Activated CD4-positive, alpha-beta T cell treated with anti-CD3 and anti-CD28 coated beads for 4 hours (primary cell): ENCODE data around the gene PADI4.
"Not testable (repeated sequence)": the region's sequence is repeated elsewhere in the genome, so short reads cannot be mapped to it uniquely, and the experiment has no call there.

Source experiments
- DNase-seq, 2 donors: peaks; one replicate each; pipeline ENCODE4 v3.0.0-alpha.2; 2020

Gene PADI4

DNA sequence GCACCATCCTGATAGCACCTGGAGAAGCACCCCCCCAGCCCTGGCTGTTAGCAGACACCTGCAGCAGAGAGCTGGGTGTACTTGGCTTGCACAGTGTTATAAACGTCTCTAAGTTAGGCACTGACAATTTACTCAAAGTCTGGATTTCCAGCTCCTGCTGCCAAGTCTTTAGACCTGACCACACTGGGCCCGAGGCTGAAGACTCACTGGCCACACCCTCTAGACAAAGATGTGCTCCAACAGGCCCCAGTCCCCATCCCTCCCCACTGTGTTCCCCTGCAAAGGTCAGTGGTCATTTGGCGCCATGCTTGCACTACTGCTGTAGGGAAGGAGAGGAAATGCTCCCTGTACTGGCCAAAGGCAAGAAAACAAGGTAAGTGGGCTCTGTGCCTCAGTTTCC, 95.1 kb downstream of the PADI4 start:
- DNase-seq, result no peak

GRCh38 chr1:17404034-17404684, 96.2 kb downstream of the PADI4 start:
- no peak for DNase-seq

- no peak for DNase-seq
These were observed 96.8 kb downstream of the PADI4 start for GRCh38 chr1:17404820-17405219.

GRCh38 chr1:17405898-17406759, 98.1 kb downstream of the PADI4 start:
- DNase-seq, result peak; percentile 19 to 22

DNA sequence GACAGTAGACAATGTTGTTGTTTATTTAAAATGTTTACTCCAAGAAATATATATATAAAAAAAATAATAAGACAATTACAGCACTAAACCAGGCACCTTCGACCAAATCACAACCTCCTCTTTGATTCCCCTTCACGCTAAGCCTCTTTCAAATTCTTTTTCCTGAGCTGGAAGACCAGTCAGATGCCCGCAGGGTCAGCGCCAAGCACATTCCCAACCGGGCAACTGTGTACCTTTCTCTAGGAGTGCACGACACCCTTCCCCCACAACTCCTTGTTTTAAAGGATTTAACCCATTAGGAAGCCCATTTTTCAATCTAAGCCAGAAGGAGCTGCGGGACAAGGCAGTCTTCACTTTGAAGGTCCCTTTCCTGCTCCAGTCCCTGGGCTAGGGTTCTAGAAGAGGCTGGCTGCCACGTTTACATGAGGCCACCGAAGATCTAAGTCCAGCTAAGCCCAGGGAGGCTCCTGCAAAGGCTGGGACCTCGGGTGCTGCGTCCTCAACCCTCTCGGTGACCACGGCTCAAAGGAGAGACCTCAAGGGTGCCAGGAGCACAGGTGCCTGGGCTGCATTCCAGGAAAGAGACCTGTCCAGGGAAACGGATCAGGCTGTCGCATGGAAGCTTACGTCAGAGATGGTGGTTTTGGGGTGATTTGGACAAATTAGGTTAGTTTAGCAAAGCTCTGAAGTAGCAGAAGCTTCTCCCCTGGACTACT, 98.9 kb downstream of the PADI4 start:
- DNase-seq, result not testable (repeated sequence)

- DNase-seq, result not testable (repeated sequence)
These were observed 100.0 kb downstream of the PADI4 start for GRCh38 chr1:17407786-17408514.

GRCh38 chr1:17409391-17409811, 101.4 kb downstream of the PADI4 start:
- no peak for DNase-seq

GRCh38 chr1:17412093-17412870, 104.3 kb downstream of the PADI4 start:
- no peak for DNase-seq
